ENCODE data around the gene PAPOLA.

PAPOLA gene

GRCh38 chr14:96598332-96598928 lies 96.2 kb downstream of the PAPOLA start:
- TF ChIP-seq TAF1 (IDR thresholded peaks at IDR 0.05; ENCODE audit: borderline replicate concordance, insufficient read depth, low read length): no peak

DNA sequence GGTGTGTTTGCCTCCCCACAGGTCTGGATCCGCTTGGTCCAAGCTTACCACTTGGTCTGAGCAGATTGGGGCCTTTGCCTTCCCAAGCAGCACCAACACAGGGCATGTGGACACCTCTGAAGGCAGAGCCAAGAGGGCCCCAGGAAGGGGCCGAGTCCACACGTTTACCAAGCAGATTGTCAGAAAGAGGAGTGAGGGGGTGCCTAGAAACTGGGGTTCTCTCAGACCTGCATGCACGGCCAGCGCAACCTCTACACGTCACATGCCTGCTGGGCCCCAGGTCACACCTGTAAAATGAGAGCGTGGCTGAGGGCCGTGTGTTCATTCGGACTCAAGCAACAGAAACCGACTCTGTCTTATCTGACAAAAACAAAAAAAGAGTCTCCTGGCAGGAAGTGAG lies 96.9 kb downstream of the PAPOLA start:
- TF ChIP-seq SIN3A (IDR thresholded peaks at IDR 0.05; ENCODE audit: borderline replicate concordance, insufficient read depth, low read length) (no peak), TAF1 (IDR thresholded peaks at IDR 0.05; ENCODE audit: borderline replicate concordance, insufficient read depth, low read length) (no peak), FOXP2 (optimal IDR thresholded peaks at IDR 0.05; ENCODE audit: borderline replicate concordance, extremely low read depth, extremely low read length, insufficient read depth) (no peak), POLR2AphosphoS5 (IDR thresholded peaks at IDR 0.05; ENCODE audit: low read depth, low read length) (no peak)
- TF ChIP-seq, protein P1, sequence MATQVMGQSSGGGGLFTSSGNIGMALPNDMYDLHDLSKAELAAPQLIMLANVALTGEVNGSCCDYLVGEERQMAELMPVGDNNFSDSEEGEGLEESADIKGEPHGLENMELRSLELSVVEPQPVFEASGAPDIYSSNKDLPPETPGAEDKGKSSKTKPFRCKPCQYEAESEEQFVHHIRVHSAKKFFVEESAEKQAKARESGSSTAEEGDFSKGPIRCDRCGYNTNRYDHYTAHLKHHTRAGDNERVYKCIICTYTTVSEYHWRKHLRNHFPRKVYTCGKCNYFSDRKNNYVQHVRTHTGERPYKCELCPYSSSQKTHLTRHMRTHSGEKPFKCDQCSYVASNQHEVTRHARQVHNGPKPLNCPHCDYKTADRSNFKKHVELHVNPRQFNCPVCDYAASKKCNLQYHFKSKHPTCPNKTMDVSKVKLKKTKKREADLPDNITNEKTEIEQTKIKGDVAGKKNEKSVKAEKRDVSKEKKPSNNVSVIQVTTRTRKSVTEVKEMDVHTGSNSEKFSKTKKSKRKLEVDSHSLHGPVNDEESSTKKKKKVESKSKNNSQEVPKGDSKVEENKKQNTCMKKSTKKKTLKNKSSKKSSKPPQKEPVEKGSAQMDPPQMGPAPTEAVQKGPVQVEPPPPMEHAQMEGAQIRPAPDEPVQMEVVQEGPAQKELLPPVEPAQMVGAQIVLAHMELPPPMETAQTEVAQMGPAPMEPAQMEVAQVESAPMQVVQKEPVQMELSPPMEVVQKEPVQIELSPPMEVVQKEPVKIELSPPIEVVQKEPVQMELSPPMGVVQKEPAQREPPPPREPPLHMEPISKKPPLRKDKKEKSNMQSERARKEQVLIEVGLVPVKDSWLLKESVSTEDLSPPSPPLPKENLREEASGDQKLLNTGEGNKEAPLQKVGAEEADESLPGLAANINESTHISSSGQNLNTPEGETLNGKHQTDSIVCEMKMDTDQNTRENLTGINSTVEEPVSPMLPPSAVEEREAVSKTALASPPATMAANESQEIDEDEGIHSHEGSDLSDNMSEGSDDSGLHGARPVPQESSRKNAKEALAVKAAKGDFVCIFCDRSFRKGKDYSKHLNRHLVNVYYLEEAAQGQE (IDR thresholded peaks at IDR 0.05; ENCODE audit: insufficient read depth in 1 of 2, low read depth in 2 of 2, low read length in 2 of 2): no peak

GRCh38 chr14:96602186-96602585 lies 100.0 kb downstream of the PAPOLA start:
- TF ChIP-seq FOXP2 (optimal IDR thresholded peaks at IDR 0.05; ENCODE audit: borderline replicate concordance, extremely low read depth, extremely low read length, insufficient read depth) (no peak), TAF1 (IDR thresholded peaks at IDR 0.05; ENCODE audit: borderline replicate concordance, insufficient read depth, low read length) (no peak)

DNA sequence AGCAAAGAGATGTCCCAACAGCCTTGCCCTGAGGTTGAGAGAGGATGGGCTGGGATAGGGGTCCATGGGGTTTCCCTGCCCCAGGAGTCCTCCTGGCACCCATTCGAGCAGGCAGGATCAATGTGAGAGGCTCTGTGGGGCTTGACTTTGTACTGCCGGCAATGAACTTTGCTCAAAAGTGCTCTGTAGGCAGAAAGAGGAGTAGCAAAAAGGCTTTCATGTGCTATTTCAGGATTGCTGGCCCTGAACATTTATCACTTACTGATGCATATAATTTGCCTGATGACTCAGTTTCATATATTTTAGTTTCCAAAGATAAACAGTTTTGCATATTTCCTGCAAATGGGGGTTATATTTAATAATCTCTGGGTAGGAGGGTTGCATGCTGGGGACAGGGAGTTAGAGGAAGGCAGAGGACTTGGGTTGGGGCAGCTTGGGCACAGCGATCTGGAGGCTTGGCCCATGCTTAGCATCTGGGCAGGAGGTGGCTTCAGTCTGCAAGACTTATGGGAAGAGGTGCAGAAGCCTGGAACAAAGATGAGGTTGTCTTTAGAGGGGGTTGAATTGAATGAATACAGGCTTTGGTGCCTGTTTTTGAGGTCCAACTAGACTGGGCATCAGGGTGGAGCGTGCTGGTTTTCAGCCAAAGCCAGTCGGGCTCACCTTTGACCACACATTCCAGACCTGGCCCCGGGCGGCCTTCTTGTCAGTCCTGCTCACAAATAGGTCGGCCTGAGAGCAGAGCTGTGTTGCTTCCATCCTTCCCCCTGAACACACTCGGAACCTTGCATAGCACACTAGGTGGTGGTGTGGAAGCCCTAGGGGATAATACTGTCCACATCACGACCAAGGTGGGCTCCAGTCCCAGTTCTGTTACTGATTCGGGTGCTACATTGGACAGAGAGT lies 101.4 kb downstream of the PAPOLA start:
- TF ChIP-seq SIN3A (IDR thresholded peaks at IDR 0.05; ENCODE audit: borderline replicate concordance, insufficient read depth, low read length): no peak
- no peak for TF ChIP-seq POLR2AphosphoS5 (IDR thresholded peaks at IDR 0.05; ENCODE audit: low read depth, low read length)
- no peak for TF ChIP-seq TAF1 (IDR thresholded peaks at IDR 0.05; ENCODE audit: borderline replicate concordance, insufficient read depth, low read length)
- TF ChIP-seq FOXP2 (optimal IDR thresholded peaks at IDR 0.05; ENCODE audit: borderline replicate concordance, extremely low read depth, extremely low read length, insufficient read depth): no peak

DNA sequence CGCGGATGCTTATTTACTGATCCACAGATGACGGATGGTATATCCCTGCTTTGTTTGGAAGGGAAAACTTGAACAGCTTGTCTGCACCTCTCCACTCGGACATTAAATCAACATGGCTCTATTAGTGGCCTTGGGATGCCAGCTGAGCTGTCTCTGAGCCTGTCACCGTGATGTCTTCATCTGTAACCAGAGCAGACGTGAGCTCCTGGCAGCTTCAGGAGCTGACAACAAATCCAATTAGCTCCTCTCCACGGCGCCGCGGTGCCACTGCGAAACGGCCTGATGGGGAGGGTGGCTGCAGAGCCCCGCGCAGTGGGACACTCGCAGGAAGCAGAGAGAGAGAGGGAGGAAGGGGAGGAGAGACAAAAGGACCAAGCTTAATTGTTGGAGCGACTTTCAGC lies 112.3 kb downstream of the PAPOLA start:
- TF ChIP-seq FOXP2 (optimal IDR thresholded peaks at IDR 0.05; ENCODE audit: borderline replicate concordance, extremely low read depth, extremely low read length, insufficient read depth): no peak
- no peak for TF ChIP-seq SIN3A (IDR thresholded peaks at IDR 0.05; ENCODE audit: borderline replicate concordance, insufficient read depth, low read length)
- TF ChIP-seq TAF1 (IDR thresholded peaks at IDR 0.05; ENCODE audit: borderline replicate concordance, insufficient read depth, low read length): no peak
- TF ChIP-seq POLR2AphosphoS5 (IDR thresholded peaks at IDR 0.05; ENCODE audit: low read depth, low read length): no peak
- TF ChIP-seq, protein P1 (IDR thresholded peaks at IDR 0.05; ENCODE audit: insufficient read depth in 1 of 2, low read depth in 2 of 2, low read length in 2 of 2): no peak

DNA sequence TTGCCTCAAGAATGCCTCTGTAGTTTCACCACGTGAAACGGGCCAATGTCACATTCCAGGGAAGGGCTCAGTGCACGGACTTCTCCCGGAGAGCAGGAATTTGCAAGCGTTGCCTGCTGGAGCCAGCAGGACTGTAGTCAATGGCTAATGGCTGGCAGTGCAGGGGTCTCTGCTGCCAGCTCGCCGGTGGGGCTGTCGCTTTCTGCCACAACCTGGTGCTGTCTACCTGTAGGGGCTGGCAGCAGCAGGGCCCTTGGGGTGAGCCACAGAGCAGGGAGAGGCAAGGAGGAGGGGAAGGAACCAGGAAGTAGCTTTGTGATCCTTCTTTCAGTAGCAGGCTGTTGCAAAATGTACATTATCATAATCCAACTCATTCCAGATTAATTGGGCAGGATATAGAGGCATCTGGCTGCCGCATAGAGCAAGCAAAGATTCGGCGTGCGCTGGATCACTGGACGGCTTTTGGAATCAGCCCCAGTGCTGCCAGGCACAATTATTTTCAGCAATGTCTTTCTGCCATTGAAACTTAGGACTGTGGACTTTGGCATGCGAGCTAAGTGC lies 114.1 kb downstream of the PAPOLA start:
- TF ChIP-seq TAF1 (IDR thresholded peaks at IDR 0.05; ENCODE audit: borderline replicate concordance, insufficient read depth, low read length) (no peak), FOXP2 (optimal IDR thresholded peaks at IDR 0.05; ENCODE audit: borderline replicate concordance, extremely low read depth, extremely low read length, insufficient read depth) (no peak), SIN3A (IDR thresholded peaks at IDR 0.05; ENCODE audit: borderline replicate concordance, insufficient read depth, low read length) (no peak), POLR2AphosphoS5 (IDR thresholded peaks at IDR 0.05; ENCODE audit: low read depth, low read length) (no peak)
- TF ChIP-seq, protein P1 (IDR thresholded peaks at IDR 0.05; ENCODE audit: insufficient read depth in 1 of 2, low read depth in 2 of 2, low read length in 2 of 2): no peak

All from PFSK-1 (cell line).